NCI-H1694 (cell line): ENCODE results near the gene DNAH3.
A peak's percentile ranks its signal among the peaks of the same experiment; 100 is the strongest.

Experiments
- DNase-seq: peaks from one replicate; lab custom pipeline; 2025; lab: John Stamatoyannopoulos, UW

The DNAH3 gene

DNA sequence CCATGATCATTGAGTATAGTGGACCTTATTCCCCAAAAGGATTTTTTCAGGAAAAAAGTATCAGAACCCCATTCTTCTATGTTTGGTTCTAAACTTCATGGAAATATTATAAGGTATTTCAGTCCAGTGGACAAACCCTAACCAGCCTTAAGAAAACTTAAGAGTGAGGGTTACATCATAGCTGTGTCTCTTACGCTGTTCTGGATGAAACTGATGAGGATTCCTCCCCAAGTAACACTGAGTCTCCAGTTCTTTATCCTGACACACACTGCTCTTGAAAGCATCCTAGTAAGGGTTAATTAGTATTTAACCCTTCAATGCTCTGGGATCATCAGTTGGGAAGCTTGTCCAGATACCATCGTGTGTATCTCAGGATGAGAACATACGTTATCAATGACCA lies 245.1 kb downstream of the DNAH3 start:
- no peak for DNase-seq

DNA sequence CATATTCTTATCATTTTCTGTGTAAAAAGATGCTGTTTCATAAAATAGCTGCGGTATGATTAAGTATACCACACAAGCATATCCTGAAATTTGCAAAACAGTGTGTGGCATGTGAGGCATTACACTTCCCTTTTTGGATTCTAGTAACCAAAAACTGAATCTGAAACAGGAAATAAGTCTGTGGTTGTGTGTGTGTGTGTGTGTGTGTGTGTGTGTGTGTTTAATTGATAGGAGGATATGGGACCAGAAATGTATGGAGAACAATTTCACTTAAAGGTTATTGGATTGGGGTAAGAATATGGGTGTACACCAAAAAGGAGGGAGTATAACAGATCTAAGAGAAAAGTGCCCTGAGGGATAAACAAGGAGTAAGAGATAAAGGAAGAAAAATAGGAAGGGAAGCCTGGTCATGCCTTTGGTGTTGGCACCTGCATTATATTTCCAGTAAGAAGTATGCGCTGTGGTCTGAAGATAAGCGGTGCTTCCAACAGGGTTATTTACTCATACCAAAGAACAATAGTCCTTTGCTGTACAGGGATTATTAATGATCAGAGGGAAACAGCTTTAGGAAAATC lies 246.1 kb downstream of the DNAH3 start:
- no peak for DNase-seq

DNA sequence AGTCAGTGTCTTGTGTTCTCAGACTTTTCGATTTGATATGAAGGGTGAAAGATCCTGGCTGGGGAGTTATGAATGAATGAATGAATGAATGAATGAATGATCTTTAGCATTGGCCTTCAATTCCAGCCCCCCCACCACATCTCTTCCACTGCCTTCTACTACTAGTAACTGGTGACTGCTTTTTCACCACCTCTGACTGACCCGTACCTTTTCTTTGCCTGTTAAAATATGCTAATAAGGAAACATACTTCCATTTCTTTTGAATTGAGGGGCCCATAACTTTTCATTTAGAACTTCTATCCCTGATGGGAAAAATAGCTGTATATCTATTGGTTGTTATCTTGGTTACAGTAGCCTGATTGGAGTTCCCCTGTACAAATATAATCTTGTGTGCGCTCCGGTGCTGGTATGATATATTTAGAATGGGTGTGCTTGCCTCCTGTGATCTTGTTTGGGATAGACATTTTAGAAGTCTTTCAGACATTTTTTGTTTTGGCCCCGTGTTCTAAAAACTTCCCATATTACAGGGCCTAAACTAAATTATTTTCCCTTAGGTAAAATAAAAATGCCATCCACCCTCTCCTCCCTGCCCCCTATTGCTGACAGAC lies 246.6 kb downstream of the DNAH3 start:
- DNase-seq: no peak

DNA sequence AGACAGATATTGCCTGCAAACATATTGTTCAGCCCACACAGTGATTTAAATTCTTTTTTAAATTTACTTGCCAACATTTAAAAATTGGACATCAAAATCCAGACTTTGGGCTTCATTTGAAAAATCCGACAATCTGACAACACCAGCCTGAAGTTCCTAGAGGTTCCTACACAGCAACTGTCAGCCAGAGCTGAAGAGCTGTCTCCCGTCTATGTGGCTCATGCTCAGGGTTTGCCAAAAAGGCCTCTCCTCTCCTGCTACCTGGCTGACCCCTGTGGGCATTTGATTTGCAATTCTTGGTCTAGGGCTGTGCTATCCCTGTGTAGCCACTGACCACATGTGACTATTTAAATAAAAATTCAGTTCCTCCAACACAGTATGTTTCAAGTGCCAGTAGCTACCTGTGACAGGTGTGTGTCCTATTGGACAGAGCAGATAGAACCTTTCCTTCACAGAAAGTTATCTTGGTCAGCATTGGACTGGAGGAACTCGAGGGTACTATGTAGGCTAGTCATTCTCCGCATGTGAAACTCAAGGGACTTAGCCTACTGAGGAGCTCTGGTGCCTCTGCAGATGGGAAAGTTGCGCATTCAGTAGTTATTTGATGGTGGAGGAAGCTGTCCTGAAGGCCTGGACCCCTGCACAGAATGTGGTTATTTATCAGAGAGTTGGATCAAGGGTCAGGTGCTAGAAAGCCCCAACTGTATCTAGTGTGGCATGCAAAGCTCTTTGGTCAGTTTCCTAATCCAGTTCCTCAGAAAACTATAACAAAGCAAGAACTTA lies 247.3 kb downstream of the DNAH3 start:
- no peak for DNase-seq

DNA sequence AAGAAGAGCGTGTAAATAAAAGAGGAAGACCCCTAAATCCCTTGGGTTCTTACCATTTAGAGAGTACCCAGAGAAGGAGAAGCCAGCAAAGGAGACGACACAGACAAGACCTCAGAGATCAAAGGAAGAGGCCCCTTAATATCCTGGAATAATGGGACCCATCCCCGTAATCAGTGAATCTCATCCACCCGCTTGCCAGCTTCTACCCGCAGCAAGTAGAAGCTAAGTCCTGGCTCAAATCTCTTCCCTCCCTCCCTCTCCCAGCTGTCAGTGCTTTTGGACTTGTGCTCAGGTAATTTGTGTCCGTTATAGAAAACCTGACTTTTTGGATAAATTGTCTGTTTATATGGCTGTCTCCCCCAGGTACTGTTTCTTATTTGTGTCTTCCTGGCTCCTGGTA lies 248.2 kb downstream of the DNAH3 start:
- no peak for DNase-seq

DNA sequence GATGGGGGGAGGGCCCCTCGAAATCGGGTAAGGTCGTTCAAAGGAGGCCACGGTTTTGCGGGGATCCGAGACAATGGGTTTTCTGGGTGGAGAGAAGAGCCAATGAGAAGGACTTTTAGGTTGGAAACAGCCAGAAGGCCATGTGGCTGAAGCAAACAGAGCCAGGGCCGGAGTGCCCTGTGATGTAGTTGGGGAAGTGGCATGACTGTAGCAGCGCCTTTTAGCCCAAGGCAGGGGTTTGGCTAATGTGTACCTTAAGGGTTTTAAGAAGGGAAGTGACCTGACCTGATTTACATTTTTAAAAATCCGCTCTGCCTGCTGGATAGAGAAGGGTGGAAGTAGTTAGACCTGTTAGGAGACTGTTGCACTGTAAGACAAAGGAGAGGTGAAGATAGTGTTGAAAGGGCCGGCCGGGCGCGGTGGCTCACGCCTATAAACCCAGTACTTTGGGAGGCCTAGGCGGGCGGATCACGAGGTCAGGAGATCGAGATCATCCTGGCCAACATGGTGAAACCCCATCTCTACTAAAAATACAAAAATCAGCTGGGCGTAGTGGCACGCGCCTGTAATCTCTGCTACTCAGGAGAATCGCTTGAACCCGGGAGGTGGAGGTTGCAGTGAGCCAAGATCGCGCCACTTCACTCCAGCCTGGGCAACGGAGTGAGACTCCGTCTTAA lies 249.1 kb downstream of the DNAH3 start:
- DNase-seq: no peak

DNA sequence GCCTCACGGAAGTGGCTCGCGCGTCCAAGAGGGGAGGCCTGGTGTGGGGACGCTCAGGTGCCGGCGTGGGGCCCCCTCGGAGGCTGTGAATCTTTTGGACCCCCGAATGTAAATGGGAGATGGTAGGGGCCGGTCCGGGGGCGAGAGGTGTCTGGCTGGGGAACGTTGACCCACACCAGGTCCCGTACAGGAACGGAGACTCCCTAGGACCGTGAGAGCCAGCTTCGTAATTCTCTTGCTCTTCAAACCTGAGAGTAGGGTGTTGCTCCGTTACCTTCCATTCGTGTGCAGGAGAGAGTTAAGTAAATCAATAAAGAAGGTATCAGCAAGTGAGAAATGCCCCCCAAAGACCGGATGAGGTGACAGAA lies 249.6 kb downstream of the DNAH3 start:
- DNase-seq: no peak

DNA sequence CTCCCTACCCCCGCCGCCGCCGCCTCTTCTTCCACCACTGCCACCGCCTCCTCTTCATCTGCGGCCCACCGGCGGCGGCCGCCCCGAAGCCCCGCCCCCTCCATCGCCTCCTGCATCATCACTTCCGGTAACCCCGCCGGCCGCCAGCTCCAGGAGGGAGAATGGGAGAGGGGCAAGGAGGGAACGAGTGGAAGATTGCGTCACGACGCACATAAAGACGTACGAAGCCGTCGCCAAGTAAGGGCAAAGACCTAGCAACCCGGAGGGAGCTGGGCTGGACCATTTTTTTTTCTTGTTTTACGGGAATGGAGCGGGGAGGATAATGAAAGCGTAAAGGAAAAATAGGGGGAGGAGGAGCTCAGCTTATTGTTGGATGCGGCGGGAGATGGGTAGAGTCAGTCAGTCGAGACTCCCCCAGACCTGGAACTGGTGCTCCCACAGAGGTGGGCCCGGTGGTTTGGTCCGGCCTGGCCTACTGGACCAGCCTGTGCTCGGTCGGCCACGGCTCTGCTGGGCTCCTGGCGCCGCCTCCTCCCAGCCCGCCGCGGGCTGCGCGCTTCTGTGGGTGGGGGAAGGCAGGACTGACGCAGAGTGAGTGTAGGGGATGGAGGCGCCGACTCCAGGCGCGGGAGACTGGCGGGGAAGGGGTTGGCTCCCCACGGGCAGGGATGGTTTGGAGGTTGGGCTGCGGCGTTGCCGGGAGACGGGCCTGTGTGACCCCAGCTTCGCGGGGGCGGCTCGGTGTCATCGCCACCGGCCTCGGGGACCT lies 250.2 kb downstream of the DNAH3 start, which contains the start of the genes DCUN1D3 and LYRM1:
DCUN1D3 (minus strand) TSS at position 60 of the 769 bp plus-strand sequence. CDS start 37,820 bp downstream, outside the sequence.
LYRM1 (plus strand) TSS at position 473 of the 769 bp plus-strand sequence. CDS start 14,785 bp downstream, outside the sequence.
- peak; percentile 90 for DNase-seq

DNA sequence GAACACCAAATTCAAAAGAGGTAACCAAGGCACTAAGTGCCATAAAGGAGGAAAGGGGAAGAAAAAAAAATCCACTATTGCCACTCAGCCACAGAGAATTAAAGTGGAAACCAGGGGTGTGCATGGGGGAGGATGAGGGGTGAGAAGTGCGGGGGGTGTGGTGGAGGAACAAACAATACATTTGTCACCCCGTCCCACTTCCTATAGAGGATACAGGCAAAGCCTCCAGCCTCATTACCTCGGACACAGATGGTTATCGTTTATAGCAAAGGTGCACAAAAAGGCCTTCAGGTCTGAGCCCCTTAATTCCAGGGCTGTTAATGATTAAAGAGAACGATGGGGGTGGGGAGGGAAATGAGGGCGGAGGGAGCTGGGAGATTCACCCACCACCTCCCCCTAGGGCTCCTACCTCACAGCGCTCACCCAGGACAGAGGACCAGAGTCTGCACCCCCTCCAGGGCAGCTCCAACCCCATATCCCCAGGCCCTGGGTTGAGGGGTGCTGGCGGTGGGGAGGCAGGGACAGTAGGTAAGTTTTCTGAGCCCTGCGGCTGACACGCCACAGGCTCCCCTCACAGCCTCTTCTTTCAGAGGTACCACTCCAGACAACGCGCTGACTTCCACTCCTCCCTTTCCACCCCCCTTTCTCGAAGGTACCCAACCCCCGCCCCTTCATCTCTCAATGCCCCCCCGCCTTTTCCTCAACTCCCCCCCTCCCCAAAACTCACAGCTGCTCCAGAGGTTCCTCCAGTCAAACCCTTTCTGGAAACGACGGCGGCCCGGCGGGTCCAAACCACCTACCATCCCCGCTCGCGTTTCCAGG lies 251.0 kb downstream of the DNAH3 start:
- no peak for DNase-seq

DNA sequence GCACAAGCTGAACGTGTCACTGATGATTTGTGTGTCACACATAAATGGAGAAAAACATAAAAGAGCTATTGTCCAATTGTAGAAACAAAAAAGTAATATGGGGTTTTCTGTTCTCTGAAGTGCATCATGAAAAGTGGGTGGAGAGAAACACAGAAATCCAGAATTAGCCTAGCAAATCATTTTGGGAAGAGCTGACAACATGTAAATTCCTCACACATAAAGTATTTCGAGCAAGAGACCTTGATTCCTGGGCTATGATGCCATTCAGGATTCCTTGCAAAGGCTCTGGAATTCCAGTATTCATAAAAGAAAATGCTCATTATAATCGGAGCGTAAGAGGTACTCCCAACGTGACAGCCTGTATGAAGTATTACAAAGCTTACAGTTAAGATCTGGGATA lies 251.6 kb downstream of the DNAH3 start:
- no peak for DNase-seq

DNA sequence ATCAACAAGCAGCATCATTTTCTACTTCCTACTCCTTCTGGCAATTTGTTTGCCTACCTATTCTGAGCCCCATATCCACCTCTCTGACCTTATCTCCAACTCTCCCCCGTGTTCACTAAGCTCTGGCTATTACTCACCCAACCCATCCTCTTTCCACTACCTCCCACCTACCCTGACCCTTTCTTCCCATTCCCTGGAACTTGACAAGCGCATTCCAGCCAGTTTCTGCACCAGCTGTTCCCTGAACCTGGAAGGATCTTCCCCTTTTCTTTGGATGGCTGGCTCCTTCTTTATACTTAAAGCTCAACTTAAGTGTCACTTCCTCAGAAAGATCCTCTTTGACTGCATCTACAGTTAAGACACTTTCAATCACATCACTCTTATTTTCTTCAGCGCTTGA lies 252.7 kb downstream of the DNAH3 start:
- no peak for DNase-seq

DNA sequence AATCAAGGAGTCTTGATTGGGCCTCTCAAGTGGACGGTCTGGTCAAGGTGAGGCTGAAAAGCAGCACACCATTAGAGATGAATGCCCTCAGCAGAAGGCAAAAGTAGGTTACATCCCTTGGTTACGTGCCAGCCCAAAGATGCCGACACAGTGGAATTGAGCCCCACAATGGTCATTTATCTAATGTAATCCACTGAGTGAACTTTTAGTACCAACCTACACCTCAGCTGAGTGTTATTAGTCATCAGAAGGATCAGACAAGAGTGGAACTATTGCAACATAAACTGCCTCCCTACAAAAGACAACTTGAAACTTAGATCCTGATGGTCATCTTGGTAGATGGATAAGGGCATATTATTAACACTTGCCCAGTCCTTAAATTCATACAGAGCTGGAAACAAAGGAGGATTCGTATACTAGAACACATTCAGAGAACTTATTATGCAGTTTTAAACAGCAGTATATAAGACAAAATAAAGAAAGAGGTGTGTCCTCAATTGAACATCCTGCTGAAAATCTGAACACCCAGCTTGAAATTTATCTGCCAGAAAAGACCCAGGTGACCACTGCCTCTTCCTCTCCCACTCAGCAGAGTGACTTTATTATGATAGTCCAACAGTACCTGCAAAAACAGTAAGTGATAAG lies 253.3 kb downstream of the DNAH3 start:
- DNase-seq: no peak

DNA sequence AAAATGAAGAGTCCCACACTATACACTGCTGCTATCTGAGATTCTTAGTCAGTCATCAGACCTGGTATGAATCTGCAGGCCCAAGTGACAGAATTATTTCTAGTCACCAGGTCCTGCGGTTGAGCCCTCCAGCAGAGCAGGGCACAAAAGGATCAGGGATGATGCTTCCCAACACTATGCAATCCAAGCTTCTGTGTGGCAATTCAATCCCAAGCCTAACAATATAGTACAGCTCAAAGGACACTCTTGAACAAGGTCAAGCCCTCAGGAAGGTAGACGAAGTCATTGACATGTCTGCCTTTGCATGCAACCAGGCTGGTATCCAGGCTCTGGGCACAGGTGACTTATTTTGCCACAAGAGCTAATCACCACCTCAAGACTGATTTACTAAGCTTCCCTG lies 256.3 kb downstream of the DNAH3 start:
- no peak for DNase-seq

DNA sequence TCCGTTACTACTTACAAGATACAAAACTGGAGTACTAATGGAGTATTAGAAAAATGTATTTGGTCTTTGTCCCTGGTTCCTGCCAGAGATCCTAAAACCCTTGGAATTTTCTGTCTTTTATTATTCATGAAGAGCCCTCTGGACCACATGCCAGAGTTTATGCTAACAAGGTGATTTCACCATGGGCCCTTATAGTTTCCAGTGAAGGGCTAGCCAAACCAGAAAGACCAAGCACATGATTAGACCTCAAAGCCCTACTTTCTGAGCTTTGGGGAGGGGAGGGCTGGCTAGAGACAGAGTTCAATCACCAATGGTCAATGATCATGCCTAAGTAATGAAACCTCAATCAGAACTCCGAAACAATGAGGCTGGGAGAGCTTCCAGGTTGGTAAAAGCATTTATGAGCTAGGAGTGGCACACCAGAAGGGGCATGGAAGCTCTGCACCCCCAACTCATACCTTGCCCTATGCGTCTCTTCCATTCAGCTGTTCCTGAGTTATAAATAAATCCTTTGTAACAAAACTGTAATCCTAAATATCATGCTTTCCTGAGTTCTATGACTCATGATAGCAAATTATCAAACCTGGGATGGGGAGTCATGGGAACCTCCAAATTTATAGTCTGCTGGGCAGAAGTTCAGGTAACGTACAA lies 260.9 kb downstream of the DNAH3 start:
- no peak for DNase-seq

DNA sequence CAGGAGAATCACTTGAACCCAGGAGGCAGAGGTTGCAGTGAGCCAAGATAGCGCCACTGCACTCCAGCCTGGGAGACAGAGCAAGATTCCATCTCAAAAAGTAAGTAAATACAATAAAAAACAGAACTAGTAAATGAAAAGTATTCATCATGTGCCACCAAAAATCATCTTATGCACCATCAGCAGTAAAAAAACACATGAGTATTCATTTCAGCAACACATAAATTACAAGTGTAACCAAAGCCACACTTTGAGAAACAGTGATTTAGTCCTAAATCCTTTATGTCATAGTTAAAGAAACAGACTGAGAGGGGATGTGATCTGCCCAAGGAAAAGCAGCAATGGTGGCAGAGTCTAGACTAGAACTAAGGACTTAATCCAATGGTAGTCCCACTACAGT lies 263.4 kb downstream of the DNAH3 start:
- no peak for DNase-seq

DNA sequence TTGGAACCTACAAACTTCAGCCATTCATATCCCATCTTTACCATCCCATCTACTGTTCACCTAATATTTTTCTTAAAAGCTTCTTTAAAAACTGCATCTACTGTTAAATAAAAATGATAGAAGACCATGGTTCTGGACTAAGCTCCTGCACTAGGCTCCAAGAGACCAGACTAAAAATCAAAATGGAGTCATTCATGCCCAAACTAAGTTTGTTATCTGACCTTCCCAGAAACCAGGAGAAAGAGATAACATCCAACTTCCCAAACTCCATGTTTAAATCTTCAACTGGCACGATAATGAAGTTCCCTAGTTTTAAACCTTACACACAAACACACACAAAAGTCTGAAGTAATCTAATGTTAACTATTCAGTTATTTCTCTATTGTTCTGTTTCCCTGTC lies 264.3 kb downstream of the DNAH3 start:
- DNase-seq: no peak

DNA sequence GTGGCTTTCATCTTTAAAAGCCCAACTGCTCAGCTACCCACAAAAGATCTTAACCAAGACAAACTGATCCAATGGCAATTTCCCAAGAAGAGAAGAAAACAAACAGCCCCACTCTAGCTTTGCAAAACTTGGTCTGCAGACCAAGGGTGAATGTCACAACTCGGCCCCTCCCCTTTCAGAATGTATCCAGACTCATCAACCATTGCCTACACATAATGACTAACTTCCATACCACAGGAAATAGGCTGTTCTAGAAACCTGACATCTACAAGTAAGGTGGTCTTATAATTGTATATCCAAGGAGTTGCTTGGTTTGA lies 266.4 kb downstream of the DNAH3 start:
- DNase-seq: no peak

DNA sequence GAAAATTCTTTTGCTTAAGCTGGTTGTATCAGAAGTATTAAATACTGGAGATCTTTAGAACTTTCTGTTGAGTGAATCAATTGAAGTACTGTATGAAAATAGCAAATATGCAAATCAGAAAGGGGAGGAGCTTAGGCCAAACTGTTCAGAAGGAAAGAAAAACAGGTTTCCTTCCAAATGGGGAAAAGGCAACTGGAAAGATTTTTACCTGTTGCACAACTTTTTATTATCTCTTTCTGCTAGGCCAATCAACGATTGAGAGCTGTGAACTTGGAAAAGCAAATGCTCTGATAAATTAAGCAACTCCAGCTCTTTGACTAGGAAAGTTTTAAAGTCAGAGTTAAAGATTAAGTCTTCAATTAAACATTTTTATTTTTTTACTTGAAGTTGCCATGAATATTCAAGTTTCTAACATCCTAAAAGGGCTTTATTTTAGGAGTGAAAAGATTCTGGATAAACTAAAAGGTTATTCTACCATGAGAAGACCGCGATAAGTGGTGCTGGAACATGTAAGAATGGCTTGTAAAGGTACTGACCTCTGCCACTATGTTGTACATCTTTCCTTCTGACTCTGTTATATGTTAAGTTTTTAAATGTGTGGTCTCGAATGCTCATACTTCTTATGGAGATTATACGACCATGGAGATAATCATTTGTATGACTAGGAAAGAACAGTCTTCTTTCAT lies 266.9 kb downstream of the DNAH3 start:
- DNase-seq: no peak
